Bone marrow (tissue), 2 donors: ENCODE measurements around the gene GPX4.

ENCODE experiments used
- DNase-seq, 2 donors: peaks; one replicate each; lab custom pipeline; 2025; lab: John Stamatoyannopoulos, UW

Gene GPX4

GRCh38 chr19:1102407-1103131 lies 1.2 kb upstream of the GPX4 start:
- peak in 1 of 2 donors; percentile 17 for DNase-seq

- DNase-seq: no peak
Measured at GRCh38 chr19:1103132-1103707, 574 bp upstream of the GPX4 start.

- peak; percentile 36 to 81 for DNase-seq
Measured at GRCh38 chr19:1104311-1105007, 665 bp downstream of the GPX4 start.

GRCh38 chr19:1105008-1105872 lies 1.4 kb downstream of the GPX4 start:
- no peak for DNase-seq

- no peak for DNase-seq
Measured at GRCh38 chr19:1105873-1106840, 2.4 kb downstream of the GPX4 start.

- DNase-seq: no peak
Measured at GRCh38 chr19:1106841-1107660, 3.3 kb downstream of the GPX4 start.

GRCh38 chr19:1107661-1108261 lies 4.0 kb downstream of the GPX4 start:
- no peak for DNase-seq

GRCh38 chr19:1108291-1109031 lies 4.7 kb downstream of the GPX4 start:
- no peak for DNase-seq

- DNase-seq: no peak
Measured at GRCh38 chr19:1109032-1109551, 5.3 kb downstream of the GPX4 start.

GRCh38 chr19:1109697-1110671 lies 6.2 kb downstream of the GPX4 start:
- DNase-seq: no peak

GRCh38 chr19:1110809-1111640 lies 7.2 kb downstream of the GPX4 start:
- no peak for DNase-seq

- no peak for DNase-seq
Measured at GRCh38 chr19:1111641-1112267, 8.0 kb downstream of the GPX4 start.

GRCh38 chr19:1112268-1113029 lies 8.7 kb downstream of the GPX4 start:
- no peak for DNase-seq

- DNase-seq: peak; percentile 79 to 83
Measured at GRCh38 chr19:1113030-1113985, 9.5 kb downstream of the GPX4 start.
